Aorta (tissue), 5 donors: ENCODE results near the gene ERC2. TPM values are rescaled to one million over a fixed set of nuclear protein-coding genes. Genes with fewer than 3 reads are reported as not detected.

Source experiments
- ATAC-seq: fragments of 200-7000 bp; cut with Tn5 transposase; one replicate; pipeline ENCODE4 v1.9.1; 2022; ENCODE audit warnings: moderate library complexity; ENCODE audit not compliant: low FRiP score
- DNase-seq, 2 donors: peaks; one replicate each; pipeline ENCODE4 v3.0.0-alpha.2; 2020
- H3K27ac ChIP-seq, 2 donors: one replicate each; pipeline ENCODE4 v1.5.1; 2013; ENCODE audit warnings: low read length in 2 of 2, mild to moderate bottlenecking in 2 of 2, moderate library complexity in 2 of 2, control low read depth in 1 of 2, inconsistent platforms in 1 of 2, low read depth in 1 of 2
- H3K27me3 ChIP-seq, 2 donors: one replicate each; pipeline ENCODE4 v1.6.1; 2013; ENCODE audit warnings: control low read depth in 1 of 2, low read length in 1 of 2, mild to moderate bottlenecking in 1 of 2, moderate library complexity in 1 of 2; ENCODE audit not compliant: insufficient read depth in 2 of 2, control insufficient read depth in 1 of 2
- H3K36me3 ChIP-seq, 2 donors: one replicate each; pipeline ENCODE4 v1.6.1; 2013; ENCODE audit warnings: control low read depth in 1 of 2, low read length in 1 of 2, mild to moderate bottlenecking in 1 of 2; ENCODE audit not compliant: insufficient read depth in 2 of 2, control insufficient read depth in 1 of 2
- H3K4me1 ChIP-seq, 2 donors: one replicate each; pipeline ENCODE4 v1.6.1; 2013; ENCODE audit warnings: low read length in 2 of 2, control low read depth in 1 of 2, mild to moderate bottlenecking in 1 of 2, moderate library complexity in 1 of 2; ENCODE audit not compliant: insufficient read depth in 2 of 2, control insufficient read depth in 1 of 2
- H3K4me3 ChIP-seq, 2 donors: one replicate each; pipeline ENCODE4 v1.5.1; 2013; ENCODE audit warnings: low read length in 2 of 2, control low read depth in 1 of 2, mild to moderate bottlenecking in 1 of 2
- H3K9me3 ChIP-seq: one replicate; pipeline ENCODE4 v1.6.1; 2013; ENCODE audit warnings: mild to moderate bottlenecking, low read length; ENCODE audit not compliant: control insufficient read depth
- WGBS, 2 donors: extraction: QIAGEN DNeasy Blood & Tissue Kit; methylation state at CpG; one replicate each; pipeline ENCODE4 v1.1.7; 2013; 5-methylcytosine and 5-hydroxymethylcytosine counted together
- intact Hi-C, 2 donors: fragments of 100-400 bp; cut with DNase I; formaldehyde crosslinking; loops; one replicate each; pipeline versions ENCODE4 v1.14.2 to v1.15.0; 2022
- polyA plus RNA-seq, 2 donors: library from polyadenylated mRNA; stranded (reverse); fragments of 200-250 nt; gene quantifications; one replicate each; pipeline ENCODE4 v1.2.3, GENCODE V29; 2013
- total RNA-seq, 2 donors: library from RNA; stranded (reverse); fragmentation: NEBNext Ultra II Directional; extraction: Animal tissue kit (Norgen Biotek cat#: 25700); gene quantifications; one replicate each; pipeline ENCODE4 v1.2.1, GENCODE V29; 2021
- donor health status: healthy with polysubstance abuse.
- donor health status: Bipolar disorder and iron deficiency.
- donor health status: DM: no; HTN: no; CAD: no.
- donor health status: DM: no; HTN: no; CAD: no.
- donor health status: DM: yes; HTN: yes; CAD: no.

ERC2 gene
- total and polyA plus RNA-seq, 4 donors = 0.27 to 0.55 TPM; not detected in 2

GRCh38 chr3:56477646-56478045, 9.4 kb upstream of the ERC2 start:
- Histone ChIP-seq H3K9me3 (no peaks in the 10 kb centered on the region), H3K27me3 (no peaks in the 10 kb centered on the region), H3K4me1 (no peaks in the 10 kb centered on the region), H3K36me3 (no peaks in the 10 kb centered on the region), H3K4me3 (no peak overlapping the region), H3K27ac (no peak overlapping the region)
- ATAC-seq (no peak), DNase-seq (no peak)
- WGBS, 2 donors = 18 to 26% methylated on average over 3 of the region's 3 CpGs
- intact Hi-C loops = no loop called here

- intact Hi-C loops = no loop called here
These were observed 8.5 kb upstream of the ERC2 start for GRCh38 chr3:56476771-56477170.

GRCh38 chr3:56471771-56472170, 3.5 kb upstream of the ERC2 start:
- H3K4me1 ChIP-seq = no peaks in the 10 kb centered on the region
- H3K27ac ChIP-seq = no peak overlapping the region
- no peaks in the 10 kb centered on the region for H3K36me3 ChIP-seq
- no peaks in the 10 kb centered on the region for H3K9me3 ChIP-seq
- H3K4me3 ChIP-seq = no peak overlapping the region
- ATAC-seq = no peak
- peaks cover 0 to 2% of the 10 kb centered on the region in 2 donors for H3K27me3 ChIP-seq
- intact Hi-C loops = no loop called here
- DNase-seq = no peak
- 35 to 36% methylated on average over 3 of the region's 3 CpGs for WGBS, 2 donors

More at GRCh38 chr3:56476771-56477170, 8.5 kb upstream of the ERC2 start:
- Histone ChIP-seq H3K9me3 (no peaks in the 10 kb centered on the region), H3K36me3 (no peaks in the 10 kb centered on the region), H3K4me3 (no peak overlapping the region), H3K4me1 (no peaks in the 10 kb centered on the region), H3K27ac (no peak overlapping the region), H3K27me3 (peaks cover 0 to 2% of the 10 kb centered on the region in 2 donors)
- no peak for DNase-seq
- no peak for ATAC-seq
- WGBS, 2 donors = 84 to 90% methylated on average over 1 of the region's 1 CpG

GRCh38 chr3:56469141-56469540, 874 bp upstream of the ERC2 start:
- ATAC-seq = no peak
- intact Hi-C loops = no loop called here
- H3K9me3 ChIP-seq = no peaks in the 10 kb centered on the region
- no peak for DNase-seq
- no peaks in the 10 kb centered on the region for H3K36me3 ChIP-seq
- H3K4me1 ChIP-seq = no peaks in the 10 kb centered on the region
- no peak overlapping the region for H3K27ac ChIP-seq
- H3K27me3 ChIP-seq = peaks cover 0 to 2% of the 10 kb centered on the region in 2 donors
- WGBS, 2 donors = 84 to 89% methylated on average over 3 of the region's 3 CpGs
- H3K4me3 ChIP-seq = no peak overlapping the region

GRCh38 chr3:56467801-56468183, 475 bp downstream of the ERC2 start:
- H3K27me3 ChIP-seq = peaks cover 0 to 2% of the 10 kb centered on the region in 2 donors
- no peak overlapping the region for H3K27ac ChIP-seq
- H3K4me1 ChIP-seq = no peaks in the 10 kb centered on the region
- no peaks in the 10 kb centered on the region for H3K9me3 ChIP-seq
- WGBS, 2 donors = 0 to 1% methylated on average over 28 of the region's 28 CpGs
- intact Hi-C loops = no loop called here
- H3K4me3 ChIP-seq = peak overlapping the region; percentile 3 to 25
- ATAC-seq (peak; percentile 9), DNase-seq (no peak)
- no peaks in the 10 kb centered on the region for H3K36me3 ChIP-seq

- no peak overlapping the region for H3K27ac ChIP-seq
- 2 to 3% methylated on average over 14 of the region's 14 CpGs for WGBS, 2 donors
- H3K4me1 ChIP-seq = no peaks in the 10 kb centered on the region
- no peaks in the 10 kb centered on the region for H3K27me3 ChIP-seq
- intact Hi-C loops = no loop called here
- H3K4me3 ChIP-seq = no peak overlapping the region
- ATAC-seq (peak; percentile 42), DNase-seq (no peak)
- no peaks in the 10 kb centered on the region for H3K9me3 ChIP-seq
- H3K36me3 ChIP-seq = no peaks in the 10 kb centered on the region
These were observed 1.2 kb downstream of the ERC2 start for GRCh38 chr3:56467108-56467507.

- ATAC-seq = no peak
These were observed 8.5 kb downstream of the ERC2 start for GRCh38 chr3:56459719-56460118.

GRCh38 chr3:56459104-56459496, 9.2 kb downstream of the ERC2 start:
- Histone ChIP-seq H3K27me3 (peaks cover 0 to 2% of the 10 kb centered on the region in 2 donors), H3K4me3 (no peak overlapping the region), H3K27ac (no peak overlapping the region), H3K4me1 (no peaks in the 10 kb centered on the region), H3K9me3 (no peaks in the 10 kb centered on the region), H3K36me3 (no peaks in the 10 kb centered on the region)
- ATAC-seq = no peak
- WGBS, 2 donors = 45 to 46% methylated on average over 1 of the region's 1 CpG
- DNase-seq = no peak
- intact Hi-C loops = no loop called here

More at GRCh38 chr3:56459719-56460118, 8.5 kb downstream of the ERC2 start:
- Histone ChIP-seq H3K4me3 (no peak overlapping the region), H3K9me3 (no peaks in the 10 kb centered on the region), H3K27me3 (peaks cover 0 to 2% of the 10 kb centered on the region in 2 donors), H3K36me3 (no peaks in the 10 kb centered on the region), H3K4me1 (no peaks in the 10 kb centered on the region), H3K27ac (no peak overlapping the region)
- WGBS, 2 donors = 59 to 62% methylated on average over 3 of the region's 3 CpGs
- intact Hi-C loops = no loop called here
- no peak for DNase-seq

- WGBS, 2 donors = 28 to 39% methylated on average over 12 of the region's 12 CpGs
These were observed 9.7 kb downstream of the ERC2 start for GRCh38 chr3:56458496-56459103.

More at GRCh38 chr3:56458496-56459103, 9.7 kb downstream of the ERC2 start:
- no peak overlapping the region for H3K27ac ChIP-seq
- intact Hi-C loops = no loop called here
- H3K36me3 ChIP-seq = no peaks in the 10 kb centered on the region
- no peak for ATAC-seq
- no peaks in the 10 kb centered on the region for H3K9me3 ChIP-seq
- DNase-seq = no peak
- H3K27me3 ChIP-seq = peaks cover 0 to 2% of the 10 kb centered on the region in 2 donors
- no peaks in the 10 kb centered on the region for H3K4me1 ChIP-seq
- no peak overlapping the region for H3K4me3 ChIP-seq
